Ovary (tissue), 9 donors: ENCODE data around the gene CEP128. TPM values are rescaled to one million over a fixed set of nuclear protein-coding genes. Genes with fewer than 3 reads are reported as not detected.

Source experiments
- DNase-seq, 5 donors: peaks; one replicate each; pipeline ENCODE4 v3.0.0-alpha.2; 2019 to 2020
- H3K27ac ChIP-seq, 2 donors: fragments of 200-600 bp; one replicate each; pipeline versions ENCODE4 v1.5.1 to v1.8.0; 2019 to 2022
- H3K27me3 ChIP-seq: fragments of 200-600 bp; one replicate; pipeline ENCODE4 v1.8.0; 2022
- H3K36me3 ChIP-seq: fragments of 200-600 bp; sonication (generic); one replicate; pipeline ENCODE4 v1.5.1; 2019
- H3K4me1 ChIP-seq: one replicate; pipeline ENCODE4 v1.8.1; 2013; ENCODE audit warnings: mild to moderate bottlenecking, moderate library complexity; ENCODE audit not compliant: insufficient read depth
- H3K4me3 ChIP-seq: fragments of 200-600 bp; sonication (generic); one replicate; pipeline ENCODE4 v1.5.1; 2017
- H3K9me3 ChIP-seq, 2 donors: fragments of 200-600 bp in 1 of 2; sonication (generic) in 1 of 2; one replicate each; pipeline versions ENCODE4 v1.5.1 to v1.8.1; 2013 to 2019; ENCODE audit warnings: mild to moderate bottlenecking in 1 of 2, moderate library complexity in 1 of 2
- CTCF ChIP-seq, 3 donors: fragments of 450-650 bp in 2 of 3; fragments of 200-600 bp in 1 of 3; IDR thresholded peaks; one replicate each; pipeline versions ENCODE4 v1.5.1 to v1.8.0; 2016 to 2022; ENCODE audit warnings: antibody characterized with exemption in 3 of 3, mild to moderate bottlenecking in 1 of 3
- EP300 ChIP-seq: sonication (generic); formaldehyde crosslinking; IDR thresholded peaks from one replicate; pipeline ENCODE4 v1.6.1; 2017; ENCODE audit warnings: antibody characterized with exemption
- POLR2A ChIP-seq: fragments of 450-650 bp; IDR thresholded peaks from one replicate; pipeline ENCODE4 v1.6.1; 2017; ENCODE audit warnings: antibody characterized with exemption, mild to moderate bottlenecking, moderate library complexity
- WGBS, 3 donors: extraction: QIAGEN DNeasy Blood & Tissue Kit in 1 of 3; methylation state at CpG; one replicate each; pipeline versions ENCODE4 v1.1.5 to v1.1.7; 2013 to 2017; 5-methylcytosine and 5-hydroxymethylcytosine counted together
- intact Hi-C, 4 donors: fragments of 100-400 bp; cut with DNase I; formaldehyde crosslinking; loops; one replicate each; pipeline versions ENCODE4 v1.11.0 to v1.15.1; 2022 to 2023
- polyA plus RNA-seq, 2 donors: library from polyadenylated mRNA; stranded (reverse); fragments of 200-250 nt in 1 of 2; fragments of 350-450 nt in 1 of 2; fragmentation: Illumina TruSeq in 1 of 2; extraction: RNeasy Lipid Tissue Mini Kit (QIAGEN cat#74804) in 1 of 2; gene quantifications; one replicate each; pipeline ENCODE4 v1.2.3, GENCODE V29; 2013 to 2014
- total RNA-seq, 7 donors: library from RNA; depleted of rRNA in 2 of 7; stranded (reverse); fragments of >200 nt in 2 of 7; fragmentation: NEBNext Ultra II Directional in 3 of 7; extraction: Animal tissue kit (Norgen Biotek cat#: 25700) in 3 of 7; gene quantifications; one replicate each; pipeline versions ENCODE4 v1.1.0 to v1.2.4, GENCODE V29; 2016 to 2023
- donor health status: DM: no; HTN: no; CAD: no; lungs with moderate emphysema.
- donor health status: DM: no; HTN: no; CAD: no.
- donor health status: Bipolar disorder and iron deficiency.
- donor health status: DM: yes; HTN: yes; CAD: no.
- donor health status: DM: no; HTN: no; CAD: no.
- donor health status: DM: yes; HTN: yes; CAD: no.

CEP128 gene
- total and polyA plus RNA-seq, 9 donors = 1.5 to 14.3 (median 6.4) TPM

- no peak for DNase-seq
- Histone ChIP-seq H3K27me3 (no peaks in the 10 kb centered on the region), H3K36me3 (no peaks in the 10 kb centered on the region), H3K4me1 (peaks cover under 1% of the 10 kb centered on the region), H3K9me3 (no peaks in the 10 kb centered on the region), H3K4me3 (no peak overlapping the region), H3K27ac (no peak overlapping the region)
- TF ChIP-seq EP300 = no peak
- no peak for TF ChIP-seq POLR2A
- TF ChIP-seq CTCF (IDR thresholded peaks at IDR 0.05) = no peak
- WGBS, 3 donors = 56 to 84% (median 84%) methylated on average over 3 of the region's 3 CpGs
- intact Hi-C loops = no loop called here
Observed at GRCh38 chr14:80839743-80840142, 101.8 kb downstream of the CEP128 start.

GRCh38 chr14:80809663-80810062 lies 131.9 kb downstream of the CEP128 start:
- no peaks in the 10 kb centered on the region for H3K9me3 ChIP-seq
- no peak for TF ChIP-seq CTCF (IDR thresholded peaks at IDR 0.05)
- TF ChIP-seq POLR2A = no peak
- TF ChIP-seq EP300 = no peak
- no peak overlapping the region for H3K27ac ChIP-seq
- H3K4me3 ChIP-seq = no peak overlapping the region
- no peaks in the 10 kb centered on the region for H3K27me3 ChIP-seq
- no peaks in the 10 kb centered on the region for H3K36me3 ChIP-seq
- intact Hi-C loops = no loop called here
- no peak for DNase-seq
- no peaks in the 10 kb centered on the region for H3K4me1 ChIP-seq

- no peak for TF ChIP-seq CTCF (IDR thresholded peaks at IDR 0.05)
- TF ChIP-seq EP300 = no peak
- TF ChIP-seq POLR2A = no peak
- Histone ChIP-seq H3K36me3 (no peaks in the 10 kb centered on the region), H3K4me3 (no peak overlapping the region), H3K27me3 (no peaks in the 10 kb centered on the region), H3K9me3 (no peaks in the 10 kb centered on the region), H3K27ac (no peak overlapping the region), H3K4me1 (no peaks in the 10 kb centered on the region)
- intact Hi-C loops = no loop called here
- 63 to 91% (median 72%) methylated on average over 1 of the region's 1 CpG for WGBS, 3 donors
- DNase-seq = no peak
Observed at GRCh38 chr14:80805136-80805535, 136.4 kb downstream of the CEP128 start.

GRCh38 chr14:80798878-80799277 lies 142.7 kb downstream of the CEP128 start:
- H3K4me1 ChIP-seq = no peaks in the 10 kb centered on the region
- no peaks in the 10 kb centered on the region for H3K9me3 ChIP-seq
- DNase-seq = no peak
- TF ChIP-seq POLR2A (no peak), EP300 (no peak), CTCF (IDR thresholded peaks at IDR 0.05) (no peak)
- 94 to 98% (median 96%) methylated on average over 3 of the region's 3 CpGs for WGBS, 3 donors
- no peak overlapping the region for H3K27ac ChIP-seq
- no peaks in the 10 kb centered on the region for H3K36me3 ChIP-seq
- intact Hi-C loops = no loop called here
- no peak overlapping the region for H3K4me3 ChIP-seq
- no peaks in the 10 kb centered on the region for H3K27me3 ChIP-seq

GRCh38 chr14:80798211-80798610 lies 143.3 kb downstream of the CEP128 start:
- Histone ChIP-seq H3K27ac (no peak overlapping the region), H3K36me3 (no peaks in the 10 kb centered on the region), H3K27me3 (no peaks in the 10 kb centered on the region), H3K9me3 (no peaks in the 10 kb centered on the region), H3K4me1 (no peaks in the 10 kb centered on the region), H3K4me3 (no peak overlapping the region)
- TF ChIP-seq POLR2A (no peak), CTCF (IDR thresholded peaks at IDR 0.05) (no peak), EP300 (no peak)
- 87 to 90% (median 89%) methylated on average over 3 of the region's 3 CpGs for WGBS, 3 donors
- intact Hi-C loops = no loop called here
- no peak for DNase-seq
